BLaER1 (cell line): Measurements from ENCODE around the gene NTPCR.

Experiments
- H3K27ac ChIP-seq: shearing (Covaris generic); formaldehyde crosslinking; 2 replicates; pipeline ENCODE4 v1.8.1; 2022
- H3K27me3 ChIP-seq: shearing (Covaris generic); formaldehyde crosslinking; 2 replicates; pipeline ENCODE4 v1.8.1; 2022
- H3K36me3 ChIP-seq: shearing (Covaris generic); formaldehyde crosslinking; 2 replicates; pipeline ENCODE4 v1.8.1; 2022
- H3K4me1 ChIP-seq: shearing (Covaris generic); formaldehyde crosslinking; 2 replicates; pipeline ENCODE4 v1.8.1; 2022
- H3K4me2 ChIP-seq: shearing (Covaris generic); formaldehyde crosslinking; 2 replicates; pipeline ENCODE4 v1.8.1; 2022
- H3K4me3 ChIP-seq: shearing (Covaris generic); formaldehyde crosslinking; 2 replicates; pipeline ENCODE4 v1.8.1; 2022
- H3K9ac ChIP-seq: shearing (Covaris generic); formaldehyde crosslinking; 2 replicates; pipeline ENCODE4 v1.8.1; 2022
- H3K9me3 ChIP-seq: shearing (Covaris generic); formaldehyde crosslinking; 2 replicates; pipeline ENCODE4 v1.8.1; 2022
- H4K20me1 ChIP-seq: shearing (Covaris generic); formaldehyde crosslinking; 2 replicates; pipeline ENCODE4 v1.8.1; 2022
- Cebpa-rat ChIP-seq: shearing (Covaris generic); IDR thresholded peaks from 2 replicates; pipeline ENCODE4 v1.8.1; 2022

NTPCR gene

DNA sequence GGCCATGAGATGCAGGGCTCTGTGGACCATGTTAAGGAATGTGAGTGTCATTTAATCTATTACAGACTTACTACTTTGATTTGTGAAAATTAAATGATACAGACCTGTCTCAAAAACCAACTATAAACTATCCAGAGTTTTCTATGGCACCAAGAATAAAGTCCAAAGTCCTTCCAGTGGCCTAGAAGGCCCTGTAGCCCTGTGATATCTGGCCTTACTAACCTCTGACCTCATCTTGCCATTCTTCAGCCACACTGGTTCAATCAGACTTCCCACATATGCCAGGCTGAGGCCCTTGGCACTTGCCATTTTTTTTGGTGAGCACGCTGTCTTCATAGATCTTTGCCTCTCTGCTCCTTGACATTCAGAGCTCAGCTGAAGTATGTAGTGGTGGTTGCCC lies 7.7 kb downstream of the NTPCR start:
- H3K9ac ChIP-seq, result no peak overlapping the region
- peaks cover 20% of the 10 kb centered on the region for H3K9me3 ChIP-seq
- H3K36me3 ChIP-seq, result peaks cover 54% of the 10 kb centered on the region
- TF ChIP-seq Cebpa-rat, result no peak
- H3K27me3 ChIP-seq, result no peaks in the 10 kb centered on the region
- H3K4me1 ChIP-seq, result peaks cover 15% of the 10 kb centered on the region
- H4K20me1 ChIP-seq, result no peaks in the 10 kb centered on the region
- no peak overlapping the region; the same call in 1 of the 2 replicates for H3K4me3 ChIP-seq
- no peak overlapping the region for H3K4me2 ChIP-seq
- H3K27ac ChIP-seq, result no peak overlapping the region

- Histone ChIP-seq H3K4me3 (0 out of 2 replicates have a peak overlapping the region, but pooled peaks have one; percentile 30), H3K9ac (peak overlapping the region; percentile 57), H3K9me3 (peaks cover 15% of the 10 kb centered on the region), H3K27me3 (no peaks in the 10 kb centered on the region), H4K20me1 (no peaks in the 10 kb centered on the region), H3K36me3 (peaks cover 54% of the 10 kb centered on the region), H3K27ac (peak overlapping the region; percentile 60), H3K4me1 (peaks cover 43% of the 10 kb centered on the region), H3K4me2 (peak overlapping the region; percentile 76)
- TF ChIP-seq Cebpa-rat, result no peak
These were observed 12.6 kb downstream of the NTPCR start for GRCh38 chr1:232962761-232963745.

DNA sequence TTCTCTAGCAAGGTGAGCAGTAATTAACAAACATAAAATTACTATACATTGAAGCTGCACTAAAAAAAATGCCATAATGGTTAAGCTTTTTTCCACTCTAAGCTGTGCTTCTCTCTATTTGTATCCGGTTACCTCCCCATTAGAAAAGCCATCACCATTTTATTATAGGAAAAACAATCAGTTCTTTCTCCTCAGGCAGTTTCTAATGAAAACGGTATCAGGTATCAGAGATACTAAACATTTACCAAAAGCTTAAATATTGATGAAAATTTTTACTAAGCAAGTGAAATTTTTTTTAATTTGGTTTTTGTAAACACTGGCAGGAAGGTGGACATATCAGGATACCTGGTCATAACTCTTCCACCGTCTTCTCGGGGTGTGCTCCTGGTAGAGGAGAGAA lies 14.2 kb downstream of the NTPCR start:
- no peaks in the 10 kb centered on the region for H4K20me1 ChIP-seq
- no peaks in the 10 kb centered on the region for H3K27me3 ChIP-seq
- peaks cover 49% of the 10 kb centered on the region for H3K4me1 ChIP-seq
- H3K36me3 ChIP-seq, result peaks cover 54% of the 10 kb centered on the region
- H3K9ac ChIP-seq, result no peak overlapping the region
- H3K9me3 ChIP-seq, result 0 out of 2 replicates have a peak, but pooled peaks cover 3% of the 10 kb centered on the region
- H3K4me2 ChIP-seq, result peak overlapping the region; percentile 76
- TF ChIP-seq Cebpa-rat, result no peak
- H3K27ac ChIP-seq, result peak overlapping the region; percentile 60; the same call in 1 of the 2 replicates
- H3K4me3 ChIP-seq, result no peak overlapping the region

DNA sequence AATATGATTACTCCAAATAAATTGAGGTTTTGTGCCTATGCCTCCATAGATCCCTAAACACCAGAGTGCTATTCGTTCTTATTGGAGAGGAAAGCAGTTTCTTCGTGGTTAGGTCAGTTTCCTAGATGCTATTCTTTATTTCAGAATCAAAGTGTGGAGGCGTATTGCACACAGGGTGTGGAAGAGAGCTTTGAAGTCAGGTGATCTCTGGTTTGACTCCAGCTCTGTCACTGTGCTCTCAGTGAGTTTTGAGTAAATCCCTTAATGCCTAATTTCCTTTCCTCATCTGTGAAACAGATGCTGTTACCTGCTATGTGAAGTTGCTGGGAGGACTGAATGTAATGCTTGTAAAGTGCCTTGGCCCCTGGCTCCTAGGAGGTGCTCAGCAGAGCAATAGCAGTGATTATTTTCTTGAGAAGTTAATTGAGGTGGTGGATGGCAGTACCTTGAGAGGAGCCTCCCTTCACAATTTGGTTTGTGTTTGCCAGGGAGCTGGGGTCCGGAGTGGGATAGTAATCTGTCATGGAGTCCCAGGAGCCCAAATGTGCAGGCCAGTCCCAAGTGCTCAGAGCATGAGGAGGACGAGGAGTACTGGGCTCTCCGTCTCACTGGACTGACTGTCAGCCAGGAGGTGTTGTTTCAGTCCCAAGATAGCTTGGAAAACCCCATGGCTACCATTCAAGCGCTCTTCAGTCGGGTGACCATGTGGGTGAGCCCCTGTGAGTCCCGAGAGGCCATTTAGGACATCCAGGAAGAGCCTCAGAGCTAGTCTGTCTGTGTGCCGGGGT lies 14.9 kb downstream of the NTPCR start:
- H3K27ac ChIP-seq, result no peak overlapping the region
- H3K36me3 ChIP-seq, result peaks cover 54% of the 10 kb centered on the region
- TF ChIP-seq Cebpa-rat, result no peak
- no peaks in the 10 kb centered on the region for H3K27me3 ChIP-seq
- peaks cover 49% of the 10 kb centered on the region for H3K4me1 ChIP-seq
- H4K20me1 ChIP-seq, result no peaks in the 10 kb centered on the region
- H3K4me3 ChIP-seq, result no peak overlapping the region
- no peak overlapping the region for H3K9ac ChIP-seq
- peak overlapping the region; percentile 76 for H3K4me2 ChIP-seq
- no peaks in the 10 kb centered on the region for H3K9me3 ChIP-seq

- Histone ChIP-seq H3K27me3 (no peaks in the 10 kb centered on the region), H3K36me3 (peaks cover 58% of the 10 kb centered on the region), H3K9ac (no peak overlapping the region), H3K27ac (no peak overlapping the region), H4K20me1 (no peaks in the 10 kb centered on the region), H3K4me3 (no peak overlapping the region), H3K4me1 (peaks cover 49% of the 10 kb centered on the region), H3K9me3 (0 out of 2 replicates have a peak, but pooled peaks cover under 1% of the 10 kb centered on the region), H3K4me2 (0 out of 2 replicates have a peak overlapping the region, but pooled peaks have one; percentile 76)
- TF ChIP-seq Cebpa-rat, result no peak
These were observed 15.5 kb downstream of the NTPCR start for GRCh38 chr1:232965912-232966217.

- H3K27me3 ChIP-seq, result no peaks in the 10 kb centered on the region
- peaks cover 62% of the 10 kb centered on the region for H3K36me3 ChIP-seq
- TF ChIP-seq Cebpa-rat, result no peak
- H3K4me2 ChIP-seq, result no peak overlapping the region
- H4K20me1 ChIP-seq, result no peaks in the 10 kb centered on the region
- H3K9me3 ChIP-seq, result 0 out of 2 replicates have a peak, but pooled peaks cover 4% of the 10 kb centered on the region
- H3K4me1 ChIP-seq, result peaks cover 49% of the 10 kb centered on the region
- H3K9ac ChIP-seq, result no peak overlapping the region
- no peak overlapping the region for H3K27ac ChIP-seq
- no peak overlapping the region for H3K4me3 ChIP-seq
These were observed 16.3 kb downstream of the NTPCR start for GRCh38 chr1:232966663-232967062.

GRCh38 chr1:232968391-232968790 lies 18.0 kb downstream of the NTPCR start:
- TF ChIP-seq Cebpa-rat, result no peak
- Histone ChIP-seq H3K4me2 (no peak overlapping the region), H3K9me3 (peaks cover 16% of the 10 kb centered on the region), H3K36me3 (peaks cover 79% of the 10 kb centered on the region), H3K9ac (no peak overlapping the region), H3K27ac (no peak overlapping the region), H3K4me1 (peaks cover 34% of the 10 kb centered on the region), H4K20me1 (no peaks in the 10 kb centered on the region), H3K27me3 (no peaks in the 10 kb centered on the region), H3K4me3 (no peak overlapping the region)

GRCh38 chr1:232968965-232969364 lies 18.6 kb downstream of the NTPCR start:
- Histone ChIP-seq H4K20me1 (no peaks in the 10 kb centered on the region), H3K36me3 (peaks cover 85% of the 10 kb centered on the region), H3K27ac (peak overlapping the region; percentile 50; the same call in 1 of the 2 replicates), H3K4me2 (no peak overlapping the region), H3K4me1 (peaks cover 28% of the 10 kb centered on the region), H3K9ac (no peak overlapping the region), H3K4me3 (no peak overlapping the region), H3K9me3 (peaks cover 22% of the 10 kb centered on the region), H3K27me3 (no peaks in the 10 kb centered on the region)
- no peak for TF ChIP-seq Cebpa-rat

- no peaks in the 10 kb centered on the region for H3K27me3 ChIP-seq
- peaks cover 25% of the 10 kb centered on the region for H3K9me3 ChIP-seq
- H3K9ac ChIP-seq, result no peak overlapping the region
- no peak overlapping the region for H3K4me2 ChIP-seq
- no peak overlapping the region for H3K27ac ChIP-seq
- H3K36me3 ChIP-seq, result peaks cover 93% of the 10 kb centered on the region
- H3K4me3 ChIP-seq, result no peak overlapping the region
- H3K4me1 ChIP-seq, result peaks cover 20% of the 10 kb centered on the region
- TF ChIP-seq Cebpa-rat, result no peak
- H4K20me1 ChIP-seq, result no peaks in the 10 kb centered on the region
These were observed 19.4 kb downstream of the NTPCR start for GRCh38 chr1:232969799-232970198.
